Esophagus muscularis mucosa (tissue), 4 donors: ENCODE measurements around the gene FOXN3. TPM values are rescaled to one million over a fixed set of nuclear protein-coding genes. Genes with fewer than 3 reads are reported as not detected.

Source experiments
- DNase-seq: peaks from one replicate; pipeline ENCODE4 v3.0.0-alpha.2; 2017; ENCODE audit errors: extremely low spot score
- H3K27ac ChIP-seq, 4 donors: fragments of 200-600 bp; sonication (generic); replicated peaks in 1 of 4; 1 replicate in 3 of 4; 2 replicates in 1 of 4; pipeline ENCODE4 v1.5.1; 2016 to 2019; ENCODE audit warnings: mild to moderate bottlenecking in 1 of 4
- H3K27me3 ChIP-seq, 4 donors: fragments of 200-600 bp; sonication (generic); one replicate each; pipeline versions ENCODE4 v1.5.1 to v1.6.0; 2016 to 2019
- H3K36me3 ChIP-seq, 4 donors: fragments of 200-600 bp; sonication (generic); one replicate each; pipeline ENCODE4 v1.5.1; 2016 to 2019
- H3K4me1 ChIP-seq, 4 donors: fragments of 200-600 bp; sonication (generic); one replicate each; pipeline ENCODE4 v1.5.1; 2016 to 2019
- H3K4me3 ChIP-seq, 4 donors: fragments of 200-600 bp; sonication (generic); 1 replicate in 2 of 4; 2 replicates in 2 of 4; pipeline ENCODE4 v1.5.1; 2016 to 2019; ENCODE audit warnings: mild to moderate bottlenecking in 4 of 4, moderate library complexity in 1 of 4
- H3K9me3 ChIP-seq, 4 donors: fragments of 200-600 bp; sonication (generic); 1 replicate in 3 of 4; 2 replicates in 1 of 4; pipeline ENCODE4 v1.5.1; 2016 to 2019
- EP300 ChIP-seq: sonication (generic); formaldehyde crosslinking; IDR thresholded peaks from one replicate; pipeline ENCODE4 v1.6.1; 2017; ENCODE audit warnings: antibody characterized with exemption
- POLR2A ChIP-seq: fragments of 450-650 bp; IDR thresholded peaks from one replicate; pipeline ENCODE4 v1.6.1; 2017; ENCODE audit warnings: antibody characterized with exemption, moderate library complexity, mild to moderate bottlenecking, low read depth
- POLR2AphosphoS5 ChIP-seq, 2 donors: sonication (generic); formaldehyde crosslinking; IDR thresholded peaks; one replicate each; pipeline ENCODE4 v1.6.1; 2017; ENCODE audit warnings: antibody characterized with exemption in 2 of 2
- WGBS: methylation state at CpG from one replicate; pipeline ENCODE4 v1.1.5; 2018; 5-methylcytosine and 5-hydroxymethylcytosine counted together
- intact Hi-C: fragments of 100-400 bp; cut with DNase I; formaldehyde crosslinking; loops from one replicate; pipeline ENCODE4 v1.15.1; 2023
- total RNA-seq, 4 donors: library from RNA; depleted of rRNA; stranded (reverse); fragments of >200 nt; gene quantifications; one replicate each; pipeline versions ENCODE4 v1.1.0 to v1.2.1, GENCODE V29; 2016
- TF ChIP-seq, protein P1 (sequence below), 3 experiments: fragments of 200-600 bp in 2 of 3; fragments of 450-650 bp in 1 of 3; sonication (generic) in 2 of 3; IDR thresholded peaks; one replicate each; pipeline ENCODE4 v1.5.1; 2017 to 2019; ENCODE audit warnings: antibody characterized with exemption in 3 of 3, mild to moderate bottlenecking in 2 of 3, moderate library complexity in 1 of 3

Gene FOXN3
- total RNA-seq, 4 donors from 2014 or later, result 114 to 180 (median 145) TPM

DNA sequence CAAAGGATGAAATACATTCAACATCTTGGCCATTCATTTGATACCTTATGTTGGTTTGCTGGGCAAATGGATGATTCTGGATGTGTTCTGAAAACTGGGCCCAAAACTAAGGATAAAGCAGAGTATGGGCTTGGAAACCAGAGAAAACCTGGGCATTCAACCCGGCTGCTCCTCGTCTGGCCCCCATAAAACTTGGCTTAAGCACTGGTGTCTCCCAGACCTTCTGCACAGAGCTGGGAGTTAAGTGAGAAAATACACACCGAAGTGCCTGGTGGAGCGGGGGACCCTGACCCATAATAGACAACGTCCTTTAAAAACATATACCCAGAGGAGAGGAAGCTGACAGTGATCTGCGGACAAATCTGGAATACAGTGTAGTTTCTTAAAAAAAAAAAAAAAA, 112.5 kb downstream of the FOXN3 start:
- H3K4me3 ChIP-seq, result peak overlapping the region; percentile 12 to 49 (median 28)
- TF ChIP-seq POLR2AphosphoS5 (IDR thresholded peaks at IDR 0.05), result no peak
- TF ChIP-seq, protein P1, sequence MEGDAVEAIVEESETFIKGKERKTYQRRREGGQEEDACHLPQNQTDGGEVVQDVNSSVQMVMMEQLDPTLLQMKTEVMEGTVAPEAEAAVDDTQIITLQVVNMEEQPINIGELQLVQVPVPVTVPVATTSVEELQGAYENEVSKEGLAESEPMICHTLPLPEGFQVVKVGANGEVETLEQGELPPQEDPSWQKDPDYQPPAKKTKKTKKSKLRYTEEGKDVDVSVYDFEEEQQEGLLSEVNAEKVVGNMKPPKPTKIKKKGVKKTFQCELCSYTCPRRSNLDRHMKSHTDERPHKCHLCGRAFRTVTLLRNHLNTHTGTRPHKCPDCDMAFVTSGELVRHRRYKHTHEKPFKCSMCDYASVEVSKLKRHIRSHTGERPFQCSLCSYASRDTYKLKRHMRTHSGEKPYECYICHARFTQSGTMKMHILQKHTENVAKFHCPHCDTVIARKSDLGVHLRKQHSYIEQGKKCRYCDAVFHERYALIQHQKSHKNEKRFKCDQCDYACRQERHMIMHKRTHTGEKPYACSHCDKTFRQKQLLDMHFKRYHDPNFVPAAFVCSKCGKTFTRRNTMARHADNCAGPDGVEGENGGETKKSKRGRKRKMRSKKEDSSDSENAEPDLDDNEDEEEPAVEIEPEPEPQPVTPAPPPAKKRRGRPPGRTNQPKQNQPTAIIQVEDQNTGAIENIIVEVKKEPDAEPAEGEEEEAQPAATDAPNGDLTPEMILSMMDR (IDR thresholded peaks at IDR 0.05), result no peak
- no peak for TF ChIP-seq EP300
- no peak for TF ChIP-seq POLR2A
- H3K4me1 ChIP-seq, result peaks cover 58 to 76% (median 61%) of the 10 kb centered on the region in 4 donors
- no peaks in the 10 kb centered on the region for H3K9me3 ChIP-seq
- H3K27ac ChIP-seq, result peak overlapping the region; percentile 77 to 91 (median 86)
- no peak for DNase-seq
- intact Hi-C loops, result loop anchor here (10.0 kb wide), 1 partner anchor 610 kb away; no protein-coding TSS in a partner anchor
- 34% methylated on average over 6 of the region's 6 CpGs for WGBS
- no peaks in the 10 kb centered on the region for H3K27me3 ChIP-seq
- no peaks in the 10 kb centered on the region for H3K36me3 ChIP-seq

DNA sequence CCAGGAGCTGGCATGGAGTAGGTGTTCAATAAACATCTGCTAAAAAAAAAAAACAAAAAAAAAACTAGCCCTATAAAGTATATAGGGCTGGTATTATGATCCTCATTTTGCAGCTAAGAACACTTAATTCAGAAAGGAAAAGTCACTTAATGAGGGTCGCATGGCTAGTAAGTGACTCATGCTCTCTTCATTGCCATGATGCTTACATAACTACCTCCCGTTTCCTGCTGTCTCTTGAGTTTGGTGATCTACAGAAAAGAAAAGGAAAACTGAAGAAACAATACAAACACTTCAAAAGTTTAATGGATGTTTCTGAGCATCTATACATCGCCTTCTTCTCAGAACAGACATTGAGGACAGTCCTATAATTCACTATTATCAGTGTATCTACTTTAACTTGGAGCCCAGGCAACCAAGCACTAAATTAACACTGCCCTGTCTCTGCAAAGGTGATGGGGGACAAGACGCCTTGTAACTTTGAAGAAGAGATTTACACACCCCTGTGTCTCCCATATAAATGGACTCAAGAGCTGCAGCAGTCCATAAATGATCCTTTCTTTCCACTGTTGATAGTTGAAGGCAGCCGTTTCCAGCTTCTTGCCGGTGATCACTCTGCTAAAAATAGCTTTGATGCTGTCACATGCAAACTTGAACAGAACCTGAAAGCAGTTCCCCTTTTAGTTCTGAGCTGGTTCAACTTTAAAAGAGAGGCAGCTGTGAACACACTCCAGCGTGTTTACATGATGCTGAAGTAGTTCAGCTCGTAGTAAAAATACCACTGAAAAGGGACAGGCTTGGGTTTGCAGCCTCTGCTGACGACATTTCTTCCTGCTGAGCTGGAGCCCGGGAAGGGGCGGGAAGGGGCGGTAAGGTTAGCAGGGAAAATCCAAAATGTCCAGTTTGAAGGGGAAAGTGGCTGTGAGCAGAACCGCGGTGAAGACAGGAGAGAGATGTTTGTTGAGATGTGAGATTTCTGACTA, 113.3 kb downstream of the FOXN3 start:
- 5% methylated on average over 14 of the region's 14 CpGs for WGBS
- H3K9me3 ChIP-seq, result no peaks in the 10 kb centered on the region
- no peaks in the 10 kb centered on the region for H3K36me3 ChIP-seq
- H3K27me3 ChIP-seq, result no peaks in the 10 kb centered on the region
- peak overlapping the region; percentile 77 to 91 (median 86) for H3K27ac ChIP-seq
- H3K4me3 ChIP-seq, result peak overlapping the region; percentile 12 to 49 (median 28)
- H3K4me1 ChIP-seq, result peaks cover 51 to 68% (median 54%) of the 10 kb centered on the region in 4 donors
- TF ChIP-seq, protein P1 (IDR thresholded peaks at IDR 0.05), result no peak
- TF ChIP-seq EP300 (peak; percentile 78), POLR2AphosphoS5 (IDR thresholded peaks at IDR 0.05) (peak; percentile 74)
- no peak for DNase-seq
- intact Hi-C loops, result loop anchor here (10.0 kb wide), 1 partner anchor 611 kb away; no protein-coding TSS in a partner anchor

DNA sequence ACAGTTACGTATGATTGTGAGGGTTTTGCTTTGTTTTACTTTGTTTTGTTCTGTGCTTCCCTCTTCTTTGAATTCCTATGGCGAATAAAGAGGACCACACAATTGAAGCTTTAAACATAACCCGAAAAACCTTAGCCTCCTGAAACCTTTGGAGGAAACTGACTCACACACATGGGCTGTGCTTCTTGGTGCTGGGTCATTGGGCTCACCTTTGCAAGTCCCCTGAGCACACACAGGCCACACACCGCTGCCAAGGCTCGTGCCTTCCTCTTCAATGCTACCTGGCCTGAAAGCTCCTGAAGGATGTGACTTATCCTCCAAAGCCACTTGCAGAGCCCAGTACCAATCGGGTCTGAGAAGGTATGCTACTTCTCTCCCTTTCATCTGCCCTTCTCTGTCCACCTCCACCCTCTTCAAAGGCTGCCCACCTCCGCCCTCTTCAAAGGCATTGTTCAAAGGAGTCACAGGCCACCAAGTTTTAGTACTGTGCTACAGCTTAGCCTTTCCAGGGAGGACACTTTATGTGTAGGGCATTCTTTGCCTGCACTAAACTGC, 114.6 kb downstream of the FOXN3 start:
- WGBS, result 89% methylated on average over 7 of the region's 7 CpGs
- no peaks in the 10 kb centered on the region for H3K27me3 ChIP-seq
- no peak overlapping the region for H3K4me3 ChIP-seq
- H3K27ac ChIP-seq, result peak overlapping the region; percentile 77 to 91 (median 86)
- DNase-seq, result no peak
- H3K9me3 ChIP-seq, result no peaks in the 10 kb centered on the region
- no peaks in the 10 kb centered on the region for H3K36me3 ChIP-seq
- TF ChIP-seq, protein P1 (IDR thresholded peaks at IDR 0.05), result no peak
- H3K4me1 ChIP-seq, result peaks cover 42 to 69% (median 55%) of the 10 kb centered on the region in 4 donors
- intact Hi-C loops, result loop anchor here (10.0 kb wide), 1 partner anchor 612 kb away; no protein-coding TSS in a partner anchor

DNA sequence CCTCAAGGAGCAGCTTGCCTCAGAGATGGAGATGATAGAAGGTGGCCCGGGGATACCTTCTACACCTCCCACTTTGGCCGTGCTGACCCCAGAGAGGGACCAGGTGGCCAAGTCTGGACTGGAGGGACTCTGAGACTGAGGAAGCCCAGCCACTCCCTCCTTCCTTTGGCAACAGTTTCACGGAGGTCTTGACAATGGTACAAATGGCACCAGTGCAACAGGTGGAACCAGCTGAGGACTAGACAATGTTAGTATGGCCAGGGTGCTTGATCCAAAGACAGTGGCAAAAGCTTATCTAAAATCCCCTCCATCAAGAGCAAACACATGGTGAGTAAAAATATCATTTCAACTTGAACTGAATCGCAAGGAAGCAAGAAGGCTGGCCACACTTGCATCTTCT, 117.4 kb downstream of the FOXN3 start:
- Histone ChIP-seq H3K4me3 (no peak overlapping the region), H3K27me3 (no peaks in the 10 kb centered on the region), H3K27ac (peak overlapping the region in 2 of 4 donors; percentile 6 to 8), H3K9me3 (no peaks in the 10 kb centered on the region), H3K4me1 (peaks cover 27 to 52% (median 37%) of the 10 kb centered on the region in 4 donors), H3K36me3 (no peaks in the 10 kb centered on the region)
- 90% methylated on average over 4 of the region's 4 CpGs for WGBS
- DNase-seq, result no peak
- TF ChIP-seq POLR2AphosphoS5 (IDR thresholded peaks at IDR 0.05), result no peak
- TF ChIP-seq EP300, result no peak
- TF ChIP-seq, protein P1 (IDR thresholded peaks at IDR 0.05), result no peak
- no peak for TF ChIP-seq POLR2A
- intact Hi-C loops, result no loop called here
